H1 (cell line): Measurements from ENCODE around the gene RBM18. TPM values are rescaled to one million over a fixed set of nuclear protein-coding genes. Genes with fewer than 3 reads are reported as not detected.

Experiments
- CTCF ChIA-PET: fragments of 300-600 bp; sonication (Branson Sonifier 250); formaldehyde crosslinking; loops from one replicate; lab custom pipeline; 2021; ENCODE audit not compliant: partially characterized antibody; lab: Charles Lee
- POLR2A ChIA-PET: fragments of 300-600 bp; sonication (Branson Sonifier 250); formaldehyde crosslinking; loops from one replicate; lab custom pipeline; 2021; ENCODE audit warnings: inconsistent platforms; ENCODE audit not compliant: partially characterized antibody; lab: Charles Lee
- DNase-seq, 2 experiments: peaks; one replicate each; pipeline versions ENCODE4 v3.0.0 to v3.0.0-alpha.2; 2010 to 2022; ENCODE audit warnings: low spot score in 2 of 2, low read depth in 1 of 2, mixed read lengths in 1 of 2
- FAIRE-seq: peaks from 2 replicates; lab custom pipeline; 2011; peaks lifted over from hg19 to GRCh38; lab: Jason Lieb, UNC
- H2AFZ ChIP-seq: 2 replicates; pipeline ENCODE4 v1.8.1; 2012; ENCODE audit warnings: low read length, inconsistent platforms
- H2AK5ac ChIP-seq: 2 replicates; pipeline ENCODE4 v1.6.1; 2013; ENCODE audit warnings: low read depth, low read length
- H2BK120ac ChIP-seq: replicated peaks from 2 replicates; pipeline ENCODE3; 2013; ENCODE audit warnings: low read depth, low read length, inconsistent platforms
- H2BK12ac ChIP-seq: 2 replicates; pipeline ENCODE4 v1.6.1; 2013; ENCODE audit warnings: low read depth, low read length
- H2BK15ac ChIP-seq: 2 replicates; pipeline ENCODE4 v1.6.1; 2013; ENCODE audit warnings: low read length
- H2BK20ac ChIP-seq: 2 replicates; pipeline ENCODE4 v1.6.1; 2013; ENCODE audit warnings: low read length
- H2BK5ac ChIP-seq: 2 replicates; pipeline ENCODE4 v1.6.1; 2013; ENCODE audit warnings: low read depth, low read length
- H3K14ac ChIP-seq: 2 replicates; pipeline ENCODE4 v1.6.1; 2013; ENCODE audit warnings: inconsistent platforms; ENCODE audit not compliant: insufficient read length
- H3K18ac ChIP-seq: 2 replicates; pipeline ENCODE4 v1.6.1; 2013; ENCODE audit warnings: low read length; ENCODE audit errors: extremely low read depth
- H3K23ac ChIP-seq: 2 replicates; pipeline ENCODE4 v1.6.1; 2013; ENCODE audit warnings: inconsistent platforms; ENCODE audit not compliant: insufficient read length
- H3K23me2 ChIP-seq: 2 replicates; pipeline ENCODE4 v1.6.1; 2013; ENCODE audit warnings: low read depth, low read length
- H3K27ac ChIP-seq: 2 replicates; pipeline ENCODE4 v1.6.1; 2011; ENCODE audit warnings: low read depth, low read length, inconsistent platforms
- H3K27me3 ChIP-seq, 4 experiments: replicated peaks in 1 of 4; 1 replicate in 1 of 4; 2 replicates in 3 of 4; pipeline versions ENCODE4 v1.6.1 to v1.8.1; 2011 to 2013; ENCODE audit warnings: low read length in 3 of 4, mild to moderate bottlenecking in 3 of 4, inconsistent platforms in 2 of 4, mixed read lengths in 2 of 4, moderate library complexity in 1 of 4; ENCODE audit not compliant: control insufficient read depth in 3 of 4, insufficient read depth in 3 of 4; ENCODE audit errors: extremely low read depth in 1 of 4
- H3K36me3 ChIP-seq, 4 experiments: 2 replicates each; pipeline versions ENCODE4 v1.6.1 to v1.8.1; 2011 to 2013; ENCODE audit warnings: mild to moderate bottlenecking in 4 of 4, low read length in 3 of 4, moderate library complexity in 2 of 4, control low read depth in 1 of 4, inconsistent platforms in 1 of 4; ENCODE audit not compliant: insufficient read depth in 4 of 4, control insufficient read depth in 2 of 4
- H3K4ac ChIP-seq: replicated peaks from 2 replicates; pipeline ENCODE3; 2013; ENCODE audit warnings: low read length, low read depth, mixed read lengths, inconsistent platforms; ENCODE audit not compliant: insufficient read length
- H3K4me1 ChIP-seq, 4 experiments: replicated peaks in 1 of 4; 1 replicate in 1 of 4; 2 replicates in 3 of 4; pipeline versions ENCODE4 v1.6.1 to v1.8.1; 2011 to 2013; ENCODE audit warnings: low read length in 3 of 4, inconsistent platforms in 2 of 4, mixed read lengths in 1 of 4; ENCODE audit not compliant: insufficient read depth in 4 of 4, control insufficient read depth in 3 of 4
- H3K4me2 ChIP-seq, 2 experiments: 2 replicates each; pipeline versions ENCODE4 v1.6.1 to v1.8.1; 2011 to 2013; ENCODE audit warnings: low read depth in 2 of 2, low read length in 2 of 2, control low read depth in 1 of 2, inconsistent platforms in 1 of 2, mild to moderate bottlenecking in 1 of 2; ENCODE audit not compliant: insufficient read depth in 1 of 2
- H3K4me3 ChIP-seq, 4 experiments: fragments of 200-600, 300-600 bp in 1 of 4; sonication (generic), shearing (Covaris generic), sonication (Bioruptor Twin) in 1 of 4; 2 replicates each; pipeline versions ENCODE4 v1.5.1 to v1.8.1; 2011 to 2016; ENCODE audit warnings: low read length in 4 of 4, low read depth in 3 of 4, control low read depth in 2 of 4, inconsistent platforms in 2 of 4, mild to moderate bottlenecking in 2 of 4, mixed read lengths in 1 of 4, moderate library complexity in 1 of 4; ENCODE audit not compliant: insufficient read depth in 2 of 4; ENCODE audit errors: extremely low read depth in 1 of 4
- H3K56ac ChIP-seq: replicated peaks from 2 replicates; pipeline ENCODE3; 2013; ENCODE audit warnings: low read depth, mild to moderate bottlenecking, mixed read lengths, low read length, inconsistent platforms; ENCODE audit not compliant: insufficient read length
- H3K79me1 ChIP-seq: 2 replicates; pipeline ENCODE4 v1.6.1; 2013; ENCODE audit warnings: low read depth, low read length, control low read depth
- H3K79me2 ChIP-seq, 2 experiments: 2 replicates each; pipeline versions ENCODE4 v1.6.1 to v1.8.1; 2012 to 2013; ENCODE audit warnings: low read length in 2 of 2, mild to moderate bottlenecking in 2 of 2, inconsistent platforms in 1 of 2; ENCODE audit not compliant: insufficient read depth in 2 of 2, control insufficient read depth in 1 of 2
- H3K9ac ChIP-seq, 4 experiments: replicated peaks in 1 of 4; 1 replicate in 1 of 4; 2 replicates in 3 of 4; pipeline versions ENCODE4 v1.6.1 to v1.8.1; 2011 to 2013; ENCODE audit warnings: low read depth in 3 of 4, low read length in 3 of 4, control low read depth in 2 of 4, mild to moderate bottlenecking in 2 of 4, moderate library complexity in 2 of 4, inconsistent platforms in 1 of 4; ENCODE audit errors: extremely low read depth in 1 of 4
- H3K9me3 ChIP-seq, 2 experiments: 2 replicates each; pipeline versions ENCODE4 v1.6.1 to v1.8.1; 2012 to 2013; ENCODE audit warnings: mild to moderate bottlenecking in 2 of 2, moderate library complexity in 2 of 2, control low read depth in 1 of 2, inconsistent platforms in 1 of 2, low read depth in 1 of 2, low read length in 1 of 2, mixed read lengths in 1 of 2; ENCODE audit not compliant: insufficient read depth in 2 of 2
- H4K20me1 ChIP-seq, 2 experiments: replicated peaks in 1 of 2; 2 replicates each; pipeline versions ENCODE3 to v1.8.1; 2011 to 2013; ENCODE audit warnings: inconsistent platforms in 2 of 2, low read length in 2 of 2, mild to moderate bottlenecking in 1 of 2; ENCODE audit not compliant: insufficient read depth in 2 of 2, control insufficient read depth in 1 of 2
- H4K5ac ChIP-seq: 2 replicates; pipeline ENCODE4 v1.6.1; 2013; ENCODE audit warnings: low read length, low read depth, mixed read lengths, inconsistent platforms; ENCODE audit not compliant: insufficient read length
- H4K8ac ChIP-seq: 2 replicates; pipeline ENCODE4 v1.8.0; 2013; ENCODE audit warnings: mild to moderate bottlenecking, moderate library complexity, low read length, inconsistent platforms; ENCODE audit not compliant: insufficient read depth; ENCODE audit errors: extremely low read depth
- H4K91ac ChIP-seq: replicated peaks from 2 replicates; pipeline ENCODE3; 2013; ENCODE audit warnings: low read length, mixed read lengths, inconsistent platforms; ENCODE audit not compliant: insufficient read length
- CBX8 ChIP-seq: fragments of 300-800, 300-1000 bp; sonication (generic); IDR thresholded peaks from 2 replicates; pipeline ENCODE4 v1.7.1; 2016; ENCODE audit warnings: low read depth, low read length, borderline replicate concordance
- RXRA ChIP-seq: IDR thresholded peaks from 2 replicates; pipeline ENCODE4 v1.6.1; 2011; ENCODE audit warnings: low read depth, mild to moderate bottlenecking, low read length, moderate library complexity; ENCODE audit not compliant: insufficient read depth
- WGBS, 2 experiments: shearing (Covaris generic) in 1 of 2; methylation state at CpG; one replicate each; pipeline versions ENCODE4 v1.1.6 to v1.1.7; 2013 to 2015; ENCODE audit warnings: low lambda C conversion rate in 2 of 2, mixed read lengths in 2 of 2, inconsistent platforms in 1 of 2, low coverage in 1 of 2, missing lambda C conversion rate in 1 of 2; ENCODE audit not compliant: insufficient replicate concordance in 2 of 2, insufficient coverage in 1 of 2, insufficient read length in 1 of 2; ENCODE audit errors: extremely low coverage in 1 of 2, missing lambda C conversion rate in 1 of 2; 5-methylcytosine and 5-hydroxymethylcytosine counted together
- polyA plus RNA-seq, 7 experiments: library from polyadenylated mRNA; depleted of rRNA in 3 of 7; stranded (reverse) in 5 of 7; unstranded in 2 of 7; fragments of >200 nt in 5 of 7; fragments of 200-250 nt in 2 of 7; gene quantifications; 1 replicate in 5 of 7; 2 replicates in 1 of 7; 4 replicates in 1 of 7; pipeline versions ENCODE4 v1.2.1 to v1.2.3, GENCODE V29; 2011 to 2013; ENCODE audit warnings: missing spikeins in 2 of 7, mixed read lengths in 2 of 7
- total RNA-seq: library from RNA; stranded (reverse); fragmentation: NEBNext Ultra II Directional; extraction: Animal tissue kit (Norgen Biotek cat#: 25700); gene quantifications from 2 replicates; pipeline ENCODE4 v1.2.1, GENCODE V29; 2021

RBM18 gene
- total and polyA plus RNA-seq, 2 of the 8 experiments (the other 6 are each of a cell fraction or from before 2014, with no cell fraction given), result 5.9 to 14.3 TPM

DNA sequence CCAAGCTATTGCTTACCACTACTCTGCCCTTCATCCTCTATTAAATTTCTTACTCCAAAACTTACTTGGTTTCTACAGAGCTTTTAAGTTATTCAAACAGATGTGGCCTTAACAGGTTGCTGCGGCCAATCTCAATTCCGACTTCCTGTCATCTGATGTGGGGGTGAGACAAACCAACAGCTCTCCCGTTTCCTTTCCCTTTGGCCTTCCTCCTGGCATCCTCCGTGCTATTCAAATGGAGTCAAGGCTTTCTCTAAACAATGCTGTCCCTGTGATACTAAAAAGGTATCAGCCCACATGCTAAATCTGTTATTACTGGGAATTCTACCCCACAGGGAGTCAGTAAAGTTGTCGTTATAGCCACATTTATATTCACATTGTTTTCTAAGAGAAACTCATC lies 11.8 kb downstream of the RBM18 start:
- H3K18ac ChIP-seq, result no peak overlapping the region
- H3K23me2 ChIP-seq, result no peaks in the 10 kb centered on the region
- H3K79me1 ChIP-seq, result no peaks in the 10 kb centered on the region
- no peaks in the 10 kb centered on the region for H3K9me3 ChIP-seq
- no peak overlapping the region for H2BK5ac ChIP-seq
- H4K5ac ChIP-seq, result no peak overlapping the region
- H3K79me2 ChIP-seq, result no peaks in the 10 kb centered on the region; a peak in 1 of 4 replicates
- H3K14ac ChIP-seq, result no peak overlapping the region
- no peak overlapping the region for H2BK15ac ChIP-seq
- H3K36me3 ChIP-seq, result peaks cover 0 to 16% (median 7%) of the 10 kb centered on the region in 4 experiments; a peak in 6 of 8 replicates
- DNase-seq (no peak), FAIRE-seq (no peak)
- H3K23ac ChIP-seq, result no peak overlapping the region
- H2BK12ac ChIP-seq, result no peak overlapping the region
- WGBS, 2 experiments, result 46% methylated on average over 5 of the region's 5 CpGs; no CpG with 5 or more reads in 1 of the 2 experiments
- ChIA-PET CTCF (interaction anchor here (0.8 to 1.9 kb wide), 7 partner anchors 14 to 130 kb away, joined by 3 to 5 read pairs (median 3); partner anchors contain the start of gene NDUFA8), POLR2A (interaction anchor here (1.3 kb wide), 1 partner anchor 10 kb away, joined by 3 read pairs; no protein-coding TSS in a partner anchor)
- H3K4me3 ChIP-seq, result no peak overlapping the region
- no peak overlapping the region for H2AFZ ChIP-seq
- H3K27ac ChIP-seq, result peak overlapping the region; percentile 21; the same call in 1 of the 2 replicates
- H2BK20ac ChIP-seq, result no peak overlapping the region
- peaks cover 0 to 7% of the 10 kb centered on the region in 2 experiments for H4K20me1 ChIP-seq
- H2BK120ac ChIP-seq, result no peak overlapping the region
- no peaks in the 10 kb centered on the region for H3K27me3 ChIP-seq
- H2AK5ac ChIP-seq, result no peak overlapping the region
- H3K56ac ChIP-seq, result no peak overlapping the region
- no peak overlapping the region for H4K91ac ChIP-seq
- no peak overlapping the region for H4K8ac ChIP-seq
- peaks cover 0 to 6% (median 5%) of the 10 kb centered on the region in 4 experiments; a peak in 4 of 7 replicates for H3K4me1 ChIP-seq
- no peak overlapping the region for H3K4ac ChIP-seq
- H3K4me2 ChIP-seq, result no peak overlapping the region
- H3K9ac ChIP-seq, result no peak overlapping the region
- TF ChIP-seq RXRA, result no peak
- TF ChIP-seq CBX8, result no peak
